Adrenal gland (tissue), 12 donors: Measurements from ENCODE around the gene ZNF385A. TPM values are rescaled to one million over a fixed set of nuclear protein-coding genes. Genes with fewer than 3 reads are reported as not detected.
A peak's percentile ranks its signal among the peaks of the same experiment; 100 is the strongest.

Experiments used
- DNase-seq, 7 donors: peaks; one replicate each; pipeline ENCODE4 v3.0.0-alpha.2; 2019 to 2020
- H3K27ac ChIP-seq, 5 donors: fragments of 200-600 bp; sonication (generic) in 4 of 5; 1 replicate in 3 of 5; 2 replicates in 2 of 5; pipeline versions ENCODE4 v1.5.1 to v1.8.0; 2016 to 2020; ENCODE audit warnings: mild to moderate bottlenecking in 1 of 5
- H3K27me3 ChIP-seq: fragments of 200-600 bp; 2 replicates; pipeline ENCODE4 v1.8.0; 2021
- H3K36me3 ChIP-seq, 2 donors: fragments of 200-600 bp; replicated peaks in 1 of 2; 1 replicate in 1 of 2; 2 replicates in 1 of 2; pipeline versions ENCODE4 v1.5.1 to v1.8.0; 2018 to 2022
- H3K4me1 ChIP-seq, 2 donors: fragments of 200-600 bp; replicated peaks in 1 of 2; 1 replicate in 1 of 2; 2 replicates in 1 of 2; pipeline versions ENCODE4 v1.5.1 to v1.8.0; 2018 to 2021
- H3K4me3 ChIP-seq, 4 donors: fragments of 200-600 bp; sonication (generic) in 3 of 4; one replicate each; pipeline ENCODE4 v1.5.1; 2016 to 2018
- H3K9me3 ChIP-seq, 3 donors: fragments of 200-600 bp; sonication (generic) in 1 of 3; replicated peaks in 1 of 3; 1 replicate in 2 of 3; 2 replicates in 1 of 3; pipeline versions ENCODE4 v1.5.1 to v1.8.0; 2016 to 2021
- POLR2A ChIP-seq, 2 donors: fragments of 450-650 bp; IDR thresholded peaks; one replicate each; pipeline ENCODE4 v1.6.1; 2017; ENCODE audit warnings: antibody characterized with exemption in 2 of 2, mild to moderate bottlenecking in 2 of 2, moderate library complexity in 1 of 2
- WGBS, 4 donors: extraction: QIAGEN DNeasy Blood & Tissue Kit in 2 of 4; methylation state at CpG; one replicate each; pipeline versions ENCODE4 v1.1.5 to v1.1.7; 2013 to 2017; 5-methylcytosine and 5-hydroxymethylcytosine counted together
- intact Hi-C, 2 donors: fragments of 100-400 bp; cut with DNase I; formaldehyde crosslinking; loops; one replicate each; pipeline versions ENCODE4 v1.14.1 to v1.15.0; 2022 to 2023
- polyA plus RNA-seq, 3 donors: library from polyadenylated mRNA; stranded (reverse); fragments of 200-250 nt in 2 of 3; fragments of 350-450 nt in 1 of 3; fragmentation: Illumina TruSeq in 1 of 3; extraction: RNeasy Lipid Tissue Mini Kit (QIAGEN cat#74804) in 1 of 3; gene quantifications; one replicate each; pipeline ENCODE4 v1.2.3, GENCODE V29; 2013 to 2014
- total RNA-seq, 9 donors: library from RNA; depleted of rRNA in 4 of 9; stranded (reverse); fragments of >200 nt in 4 of 9; fragments of 120-200 nt in 1 of 9; fragmentation: NEBNext Ultra II Directional in 1 of 9; extraction: Animal tissue kit (Norgen Biotek cat#: 25700) in 1 of 9; gene quantifications; one replicate each; pipeline versions ENCODE4 v1.1.0 to v1.2.4, GENCODE V29; 2013 to 2023
- TF ChIP-seq, protein P1 (sequence below), 6 experiments: fragments of 450-650 bp in 4 of 6; fragments of 200-600 bp in 2 of 6; sonication (generic) in 1 of 6; IDR thresholded peaks; 1 replicate in 5 of 6; 2 replicates in 1 of 6; pipeline versions ENCODE4 v1.5.1 to v1.8.0; 2016 to 2021; ENCODE audit warnings: antibody characterized with exemption in 6 of 6, mild to moderate bottlenecking in 2 of 6, moderate library complexity in 1 of 6
- donor health status: healthy with polysubstance abuse.
- donor health status: Bipolar disorder and iron deficiency.
- donor health status: DM: yes; HTN: yes; CAD: no.
- donor health status: DM: no; HTN: no; CAD: no.
- donor health status: DM: no; HTN: no; CAD: no.
- donor health status: DM: yes; HTN: yes; CAD: no.

ZNF385A gene
- total and polyA plus RNA-seq, 12 donors: 0.94 to 38.2 (median 13.1) TPM

DNA sequence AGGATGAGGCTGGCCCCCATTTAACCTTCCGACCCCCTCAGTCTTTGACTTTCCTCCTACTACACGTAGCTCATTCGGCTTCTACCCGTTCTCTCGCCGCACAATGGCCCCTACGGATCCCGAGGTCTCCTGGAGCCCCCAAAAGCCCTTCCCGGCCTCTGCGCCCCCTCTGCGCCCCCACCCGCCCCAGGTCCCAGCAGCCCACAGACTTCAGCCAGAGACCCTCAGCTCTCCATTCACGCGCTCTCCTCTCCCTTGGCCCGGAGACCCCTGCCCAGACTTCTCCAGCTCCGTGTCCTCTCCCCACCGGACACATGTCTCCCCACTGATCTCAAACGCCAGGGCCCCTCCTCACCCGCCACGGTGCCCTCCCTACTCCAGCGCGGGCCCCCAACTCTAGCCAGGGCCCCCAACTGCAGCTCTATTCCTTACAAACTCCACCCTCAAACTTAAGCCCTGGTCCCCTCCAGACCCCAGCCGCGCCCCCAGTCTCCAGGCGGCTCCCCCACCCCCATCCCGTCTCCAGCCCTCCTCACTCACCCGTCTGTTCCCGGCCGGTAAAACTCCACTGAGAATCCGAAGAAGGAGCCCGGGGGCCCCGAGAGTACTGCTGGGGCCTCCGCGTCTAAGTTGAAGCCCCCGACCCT, 34.0 kb upstream of the ZNF385A start:
- peaks cover 63 to 69% of the 10 kb centered on the region in 2 donors for H3K4me1 ChIP-seq
- no peaks in the 10 kb centered on the region for H3K9me3 ChIP-seq
- 0 to 4% (median 1%) methylated on average over 29 to 35 of the region's 35 CpGs for WGBS, 4 donors
- TF ChIP-seq POLR2A (IDR thresholded peaks at IDR 0.05): no peak
- TF ChIP-seq, protein P1, sequence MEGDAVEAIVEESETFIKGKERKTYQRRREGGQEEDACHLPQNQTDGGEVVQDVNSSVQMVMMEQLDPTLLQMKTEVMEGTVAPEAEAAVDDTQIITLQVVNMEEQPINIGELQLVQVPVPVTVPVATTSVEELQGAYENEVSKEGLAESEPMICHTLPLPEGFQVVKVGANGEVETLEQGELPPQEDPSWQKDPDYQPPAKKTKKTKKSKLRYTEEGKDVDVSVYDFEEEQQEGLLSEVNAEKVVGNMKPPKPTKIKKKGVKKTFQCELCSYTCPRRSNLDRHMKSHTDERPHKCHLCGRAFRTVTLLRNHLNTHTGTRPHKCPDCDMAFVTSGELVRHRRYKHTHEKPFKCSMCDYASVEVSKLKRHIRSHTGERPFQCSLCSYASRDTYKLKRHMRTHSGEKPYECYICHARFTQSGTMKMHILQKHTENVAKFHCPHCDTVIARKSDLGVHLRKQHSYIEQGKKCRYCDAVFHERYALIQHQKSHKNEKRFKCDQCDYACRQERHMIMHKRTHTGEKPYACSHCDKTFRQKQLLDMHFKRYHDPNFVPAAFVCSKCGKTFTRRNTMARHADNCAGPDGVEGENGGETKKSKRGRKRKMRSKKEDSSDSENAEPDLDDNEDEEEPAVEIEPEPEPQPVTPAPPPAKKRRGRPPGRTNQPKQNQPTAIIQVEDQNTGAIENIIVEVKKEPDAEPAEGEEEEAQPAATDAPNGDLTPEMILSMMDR (IDR thresholded peaks at IDR 0.05): no peak
- intact Hi-C loops: no loop called here
- H3K27me3 ChIP-seq: no peaks in the 10 kb centered on the region
- H3K27ac ChIP-seq: peak overlapping the region; percentile 75 to 88 (median 86)
- no peaks in the 10 kb centered on the region for H3K36me3 ChIP-seq
- DNase-seq: no peak
- H3K4me3 ChIP-seq: peak overlapping the region; percentile 78 to 97 (median 88)

DNA sequence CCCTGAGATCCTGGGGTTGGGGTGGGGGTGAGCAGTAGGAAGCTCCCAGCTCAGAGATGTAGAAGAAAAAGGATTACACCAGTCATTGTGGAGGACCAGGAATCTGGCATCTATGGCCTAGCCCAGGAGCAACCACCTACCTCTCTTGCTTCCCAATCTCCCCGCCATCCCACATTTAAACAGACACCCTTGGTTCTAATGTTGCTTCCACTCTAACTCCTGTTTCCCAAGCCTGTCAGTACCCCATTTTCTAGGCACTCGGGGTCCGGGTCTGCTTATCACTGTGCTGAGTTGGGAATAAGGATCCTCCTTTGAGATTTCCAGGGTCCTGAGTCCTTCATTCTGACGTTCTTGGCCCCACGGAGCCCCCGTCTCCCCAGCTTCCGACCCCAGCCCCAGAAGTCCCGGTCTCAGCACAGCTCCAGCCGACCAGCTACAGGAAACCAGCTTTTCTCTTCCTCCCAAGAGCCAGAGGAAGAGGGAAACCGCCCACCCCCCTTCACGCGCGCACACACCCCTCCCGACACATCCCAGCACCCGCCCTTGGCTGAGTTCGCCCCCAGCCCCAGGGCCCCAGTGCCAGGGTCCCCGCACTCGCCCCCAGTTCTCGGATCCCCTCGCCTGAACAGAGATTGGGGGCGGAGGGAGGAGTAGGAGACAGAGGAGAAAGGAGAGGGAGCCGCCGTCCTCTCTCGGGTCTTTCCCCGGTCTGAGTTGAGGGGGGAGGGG, 33.3 kb upstream of the ZNF385A start:
- TF ChIP-seq POLR2A (IDR thresholded peaks at IDR 0.05): no peak
- TF ChIP-seq, protein P1 (IDR thresholded peaks at IDR 0.05): no peak
- H3K36me3 ChIP-seq: no peaks in the 10 kb centered on the region
- H3K9me3 ChIP-seq: no peaks in the 10 kb centered on the region
- H3K27ac ChIP-seq: peak overlapping the region; percentile 75 to 88 (median 86)
- WGBS, 4 donors: 6 to 10% (median 7%) methylated on average over 14 to 25 of the region's 25 CpGs
- intact Hi-C loops: no loop called here
- H3K4me3 ChIP-seq: peak overlapping the region; percentile 22 to 97 (median 88)
- peak in 1 of 7 donors; percentile 45 for DNase-seq
- H3K27me3 ChIP-seq: no peaks in the 10 kb centered on the region
- H3K4me1 ChIP-seq: peaks cover 70 to 76% of the 10 kb centered on the region in 2 donors

DNA sequence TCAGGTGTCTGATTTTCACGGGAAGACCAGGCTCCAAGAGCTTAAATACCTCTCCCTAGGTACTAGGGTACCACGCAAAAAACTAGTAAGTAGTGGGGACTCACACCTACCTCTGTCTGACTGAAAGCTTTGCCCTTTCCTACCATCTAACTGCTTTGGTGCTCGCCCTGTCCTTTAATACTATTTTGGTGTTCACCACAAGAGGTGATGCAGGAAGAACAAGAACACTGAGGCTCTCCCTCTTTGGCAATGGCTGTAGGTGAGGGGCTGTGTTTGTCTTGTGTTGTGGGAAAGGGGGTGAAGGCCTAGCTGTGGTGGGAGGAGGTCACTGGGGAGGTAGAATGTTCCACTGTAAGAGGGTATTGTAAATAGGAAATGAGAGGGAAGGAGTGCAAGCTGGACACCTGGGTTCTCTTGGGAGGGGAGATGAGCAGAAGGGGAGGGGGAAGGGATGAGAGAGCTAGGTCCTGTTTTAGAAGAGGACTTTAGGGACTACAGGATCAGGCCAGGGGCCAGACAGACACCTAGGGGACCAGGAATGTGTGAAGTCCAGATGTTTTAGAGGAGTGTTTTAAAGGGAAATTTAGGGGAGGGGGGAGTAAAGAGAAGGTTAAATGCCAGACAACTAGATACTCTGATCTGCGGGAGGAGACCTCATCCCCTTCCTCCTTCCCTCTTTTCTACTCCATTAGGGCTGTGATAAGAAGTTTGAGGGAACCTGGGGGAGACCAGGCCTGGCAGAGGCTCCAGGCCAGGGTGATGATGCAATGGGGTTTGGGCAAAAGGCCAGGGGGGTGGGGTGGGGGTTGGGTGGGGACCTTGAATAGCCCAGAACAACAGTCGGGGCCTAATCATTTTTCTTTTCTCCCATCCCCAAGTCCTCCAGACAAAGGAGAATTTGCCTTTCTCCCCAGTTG, 32.4 kb upstream of the ZNF385A start:
- intact Hi-C loops: no loop called here
- H3K27ac ChIP-seq: peak overlapping the region in 3 of 5 donors; percentile 86 to 88 (median 87)
- peak overlapping the region in 2 of 4 donors; percentile 85 to 90 for H3K4me3 ChIP-seq
- no peaks in the 10 kb centered on the region for H3K9me3 ChIP-seq
- no peaks in the 10 kb centered on the region for H3K36me3 ChIP-seq
- peaks cover 77 to 81% of the 10 kb centered on the region in 2 donors for H3K4me1 ChIP-seq
- TF ChIP-seq, protein P1 (IDR thresholded peaks at IDR 0.05): no peak
- TF ChIP-seq POLR2A (IDR thresholded peaks at IDR 0.05): no peak
- DNase-seq: peak in 1 of 7 donors; percentile 39
- 51 to 59% (median 56%) methylated on average over 5 of the region's 5 CpGs for WGBS, 4 donors
- H3K27me3 ChIP-seq: no peaks in the 10 kb centered on the region
